ENCODE data around the gene WDR33. TPM values are rescaled to one million over a fixed set of nuclear protein-coding genes. Genes with fewer than 3 reads are reported as not detected.

The WDR33 gene
- total and polyA plus RNA-seq, 2 of the 13 experiments (the other 11 are each of a cell fraction or from before 2014, with no cell fraction given) = 54.9 to 78.2 TPM

- Histone ChIP-seq H4K20me1 (ENCODE audit: insufficient read depth, low read length) (no peaks in the 10 kb centered on the region), H3K9me3 (ENCODE audit: low read length) (no peaks in the 10 kb centered on the region), H3K4me3 (replicated peaks in 1 of 3; ENCODE audit: insufficient read depth in 1 of 3, low read depth in 2 of 3, low read length in 3 of 3) (no peak overlapping the region), H3K4me1 (ENCODE audit: insufficient read depth, low read length) (peaks cover 7% of the 10 kb centered on the region), H3K4me2 (ENCODE audit: low read depth, low read length) (no peak overlapping the region), H3K36me3 (replicated peaks in 1 of 2; ENCODE audit: control insufficient read depth in 1 of 2, insufficient read depth in 2 of 2, low read length in 2 of 2) (peaks cover 17 to 61% of the 10 kb centered on the region in 2 experiments), H3K79me2 (ENCODE audit: insufficient read depth, low read length) (no peaks in the 10 kb centered on the region), H3K27me3 (ENCODE audit: control insufficient read depth in 1 of 2, insufficient read depth in 2 of 2, low read length in 2 of 2) (no peaks in the 10 kb centered on the region), H3K27ac (ENCODE audit: extremely low read length, insufficient read depth, low read length) (no peak overlapping the region), H3K9ac (ENCODE audit: insufficient read depth, low read depth, low read length) (no peak overlapping the region), H2AFZ (ENCODE audit: low read length) (no peak overlapping the region)
- 97% methylated on average over 2 of the region's 2 CpGs for WGBS (ENCODE audit: low lambda C conversion rate)
- no peak for FAIRE-seq
- CTCF ChIA-PET (ENCODE audit: low intra/inter-chr PET ratio, low total read pairs) = no interaction called here
- ATAC-seq = no peak
- POLR2A ChIA-PET = no interaction called here
- intact Hi-C loops (cut with micrococcal nuclease; ENCODE audit: unreplicated experiment) = no loop called here
- DNase-seq (ENCODE audit: low spot score) = no peak
- in situ Hi-C loops (cut with HindIII; ENCODE audit: extremely low pct_ligation_motif_present, low pct_unique_long_range_greater_than_20kb) = no loop called here
- no TSS peak for BruUV-seq (replicated peaks)
- TF ChIP-seq MEIS1 (CRISPR knock-in tag; IDR thresholded peaks at IDR 0.05; ENCODE audit: borderline replicate concordance) (no peak), NFYC (CRISPR knock-in tag; IDR thresholded peaks at IDR 0.05) (no peak), MTA1 (CRISPR knock-in tag; IDR thresholded peaks at IDR 0.05; ENCODE audit: borderline replicate concordance) (no peak), ISX (CRISPR knock-in tag; conservative IDR thresholded peaks at IDR 0.05) (no peak), LCORL (IDR thresholded peaks at IDR 0.05) (no peak), LCORL (CRISPR knock-in tag; IDR thresholded peaks at IDR 0.05) (no peak), ZNF800 (CRISPR knock-in tag; IDR thresholded peaks at IDR 0.05) (no peak), ZFP41 (CRISPR knock-in tag; IDR thresholded peaks at IDR 0.05; ENCODE audit: borderline replicate concordance) (no peak), CREB1 (IDR thresholded peaks at IDR 0.05) (no peak), CREB1 (CRISPR knock-in tag; IDR thresholded peaks at IDR 0.05) (no peak), ZNF749 (CRISPR knock-in tag; IDR thresholded peaks at IDR 0.05; ENCODE audit: borderline replicate concordance) (no peak), E2F2 (CRISPR knock-in tag; IDR thresholded peaks at IDR 0.05; ENCODE audit: borderline replicate concordance) (no peak), SRY (CRISPR knock-in tag; IDR thresholded peaks at IDR 0.05) (no peak), ZXDC (CRISPR knock-in tag; IDR thresholded peaks at IDR 0.05) (no peak), PRMT3 (CRISPR knock-in tag; IDR thresholded peaks at IDR 0.05; ENCODE audit: borderline replicate concordance, low read depth) (no peak), SPEN (CRISPR knock-in tag; IDR thresholded peaks at IDR 0.05; ENCODE audit: low read depth) (no peak), THAP11 (CRISPR knock-in tag; IDR thresholded peaks at IDR 0.05) (no peak), ZNF576 (CRISPR knock-in tag; IDR thresholded peaks at IDR 0.05) (no peak), ZNF484 (CRISPR knock-in tag; IDR thresholded peaks at IDR 0.05; ENCODE audit: borderline replicate concordance, low read depth) (no peak), TFDP1 (CRISPR knock-in tag; IDR thresholded peaks at IDR 0.05; ENCODE audit: borderline replicate concordance) (no peak)
These were observed 89.0 kb downstream of the WDR33 start for GRCh38 chr2:127721978-127722355.
